Trophoblast cell (in vitro differentiated cells and primary cell): ENCODE data around the gene SAP30L.

Source experiments
- DNase-seq, 2 donors: peaks; one replicate each; pipeline ENCODE4 v3.0.0-alpha.2; 2016
- H2AFZ ChIP-seq: 2 replicates; pipeline ENCODE4 v1.6.1; 2013; ENCODE audit warnings: low read length, moderate library complexity, mild to moderate bottlenecking; ENCODE audit not compliant: insufficient read depth, poor library complexity
- H2AK5ac ChIP-seq: 2 replicates; pipeline ENCODE4 v1.6.1; 2013; ENCODE audit warnings: mild to moderate bottlenecking, low read length
- H2BK120ac ChIP-seq: 2 replicates; pipeline ENCODE4 v1.6.1; 2013; ENCODE audit warnings: low read length, mild to moderate bottlenecking, moderate library complexity; ENCODE audit not compliant: insufficient read depth, poor library complexity
- H2BK12ac ChIP-seq: 2 replicates; pipeline ENCODE4 v1.6.1; 2013; ENCODE audit warnings: mild to moderate bottlenecking, low read length, moderate library complexity
- H2BK5ac ChIP-seq: 2 replicates; pipeline ENCODE4 v1.6.1; 2013; ENCODE audit warnings: low read length, low read depth, moderate library complexity, mild to moderate bottlenecking; ENCODE audit not compliant: poor library complexity
- H3K14ac ChIP-seq: 2 replicates; pipeline ENCODE4 v1.6.1; 2013; ENCODE audit warnings: mild to moderate bottlenecking, low read length
- H3K18ac ChIP-seq: 2 replicates; pipeline ENCODE4 v1.6.1; 2013; ENCODE audit warnings: mild to moderate bottlenecking, low read length
- H3K23ac ChIP-seq: 2 replicates; pipeline ENCODE4 v1.6.1; 2013; ENCODE audit warnings: low read length
- H3K27ac ChIP-seq: 2 replicates; pipeline ENCODE4 v1.5.1; 2013; ENCODE audit warnings: low read depth, mild to moderate bottlenecking, inconsistent platforms, low read length, moderate library complexity
- H3K27me3 ChIP-seq: 2 replicates; pipeline ENCODE4 v1.6.1; 2013; ENCODE audit warnings: inconsistent platforms, mild to moderate bottlenecking, low read length, moderate library complexity; ENCODE audit not compliant: insufficient read depth
- H3K36me3 ChIP-seq, 2 experiments: 1 replicate in 1 of 2; 2 replicates in 1 of 2; pipeline ENCODE4 v1.6.1; 2013; ENCODE audit warnings: low read length in 2 of 2, mild to moderate bottlenecking in 2 of 2, moderate library complexity in 1 of 2; ENCODE audit not compliant: insufficient read depth in 2 of 2, control insufficient read depth in 1 of 2
- H3K4ac ChIP-seq: 2 replicates; pipeline ENCODE4 v1.6.1; 2013; ENCODE audit warnings: low read depth, mild to moderate bottlenecking, low read length, moderate library complexity
- H3K4me1 ChIP-seq, 2 experiments: 1 replicate in 1 of 2; 2 replicates in 1 of 2; pipeline ENCODE4 v1.6.1; 2013; ENCODE audit warnings: low read length in 2 of 2, mild to moderate bottlenecking in 2 of 2, moderate library complexity in 1 of 2; ENCODE audit not compliant: insufficient read depth in 2 of 2, control insufficient read depth in 1 of 2
- H3K4me2 ChIP-seq: 2 replicates; pipeline ENCODE4 v1.6.1; 2013; ENCODE audit warnings: inconsistent platforms, mild to moderate bottlenecking, low read length, moderate library complexity
- H3K4me3 ChIP-seq: 2 replicates; pipeline ENCODE4 v1.5.1; 2013; ENCODE audit warnings: mild to moderate bottlenecking, low read depth, low read length, inconsistent platforms
- H3K79me1 ChIP-seq: one replicate; pipeline ENCODE4 v1.6.1; 2013; ENCODE audit warnings: low read length
- H3K79me2 ChIP-seq: 2 replicates; pipeline ENCODE4 v1.6.1; 2013; ENCODE audit warnings: low read length, mild to moderate bottlenecking; ENCODE audit not compliant: control insufficient read depth, insufficient read depth, poor library complexity
- H3K9ac ChIP-seq: 2 replicates; pipeline ENCODE4 v1.6.1; 2013; ENCODE audit warnings: mild to moderate bottlenecking, low read length
- H3K9me3 ChIP-seq: 2 replicates; pipeline ENCODE4 v1.6.1; 2013; ENCODE audit warnings: low read depth, mild to moderate bottlenecking, control low read depth, inconsistent platforms, low read length; ENCODE audit not compliant: insufficient read depth
- H4K12ac ChIP-seq: 2 replicates; pipeline ENCODE4 v1.6.1; 2013; ENCODE audit warnings: low read depth, mild to moderate bottlenecking, low read length, moderate library complexity
- H4K8ac ChIP-seq: 2 replicates; pipeline ENCODE4 v1.6.1; 2013; ENCODE audit warnings: low read depth, mild to moderate bottlenecking, low read length, moderate library complexity
- H4K91ac ChIP-seq: one replicate; pipeline ENCODE4 v1.6.1; 2013; ENCODE audit warnings: low read depth, mild to moderate bottlenecking, low read length, moderate library complexity
- WGBS: extraction: QIAGEN DNeasy Blood & Tissue Kit; methylation state at CpG from one replicate; pipeline ENCODE4 v1.1.7; 2013; ENCODE audit warnings: missing lambda C conversion rate; ENCODE audit not compliant: insufficient read length, insufficient coverage; ENCODE audit errors: extremely low coverage; 5-methylcytosine and 5-hydroxymethylcytosine counted together

The SAP30L gene

GRCh38 chr5:154493274-154493673, 47.5 kb downstream of the SAP30L start:
- H4K12ac ChIP-seq: peak overlapping the region; percentile 66
- no CpG with 5 or more reads among the region's 29 CpGs for WGBS
- peak overlapping the region; percentile 18 for H3K4me3 ChIP-seq
- H4K91ac ChIP-seq: peak overlapping the region; percentile 98
- H3K79me1 ChIP-seq: peaks cover 18% of the 10 kb centered on the region
- H3K27ac ChIP-seq: peak overlapping the region; percentile 8
- H3K14ac ChIP-seq: peak overlapping the region; percentile 96
- peaks cover 9 to 12% of the 10 kb centered on the region in 2 experiments for H3K4me1 ChIP-seq
- peak overlapping the region; percentile 86 for H3K4ac ChIP-seq
- no peak overlapping the region for H3K23ac ChIP-seq
- no peaks in the 10 kb centered on the region for H3K36me3 ChIP-seq
- peaks cover 6% of the 10 kb centered on the region for H3K79me2 ChIP-seq
- H3K18ac ChIP-seq: peak overlapping the region; percentile 92
- H3K9me3 ChIP-seq: no peaks in the 10 kb centered on the region
- H3K4me2 ChIP-seq: no peak overlapping the region
- H3K9ac ChIP-seq: no peak overlapping the region
- H2BK120ac ChIP-seq: peak overlapping the region; percentile 95
- H2BK5ac ChIP-seq: peak overlapping the region; percentile 93
- no peaks in the 10 kb centered on the region for H3K27me3 ChIP-seq
- peak overlapping the region; percentile 76 for H4K8ac ChIP-seq
- DNase-seq: no peak
- peak overlapping the region; percentile 97 for H2BK12ac ChIP-seq
- peak overlapping the region; percentile 45 for H2AFZ ChIP-seq
- peak overlapping the region; percentile 99 for H2AK5ac ChIP-seq

DNA sequence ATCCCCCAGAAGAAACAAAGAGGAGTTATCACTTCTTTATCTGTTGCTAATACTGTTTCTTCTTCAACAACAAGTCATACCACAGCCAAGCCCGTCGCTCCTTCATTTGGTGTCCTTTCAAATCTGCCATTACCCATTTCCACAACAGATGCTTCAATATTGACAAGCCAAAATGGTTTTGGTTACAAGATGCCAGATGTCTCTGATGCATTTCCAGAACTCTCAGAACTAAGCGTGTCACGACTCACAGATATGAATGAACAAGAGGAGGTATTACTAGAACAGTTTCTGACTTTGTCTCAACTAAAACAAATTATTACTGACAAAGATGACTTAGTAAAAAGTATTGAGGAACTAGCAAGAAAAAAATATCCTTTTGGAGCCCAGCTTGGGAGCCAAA, 48.2 kb downstream of the SAP30L start:
- Histone ChIP-seq H3K9ac (no peak overlapping the region), H3K36me3 (no peaks in the 10 kb centered on the region), H3K4ac (no peak overlapping the region), H4K91ac (no peak overlapping the region), H3K27ac (no peak overlapping the region), H4K12ac (no peak overlapping the region), H3K23ac (no peak overlapping the region), H2BK5ac (no peak overlapping the region), H2AK5ac (no peak overlapping the region), H2AFZ (no peak overlapping the region), H3K4me1 (peaks cover 9 to 12% of the 10 kb centered on the region in 2 experiments), H2BK120ac (no peak overlapping the region), H3K79me1 (peaks cover 21% of the 10 kb centered on the region), H3K9me3 (no peaks in the 10 kb centered on the region), H3K4me2 (no peak overlapping the region), H3K27me3 (no peaks in the 10 kb centered on the region), H4K8ac (no peak overlapping the region), H3K18ac (no peak overlapping the region), H2BK12ac (peak overlapping the region; percentile 43), H3K14ac (no peak overlapping the region), H3K79me2 (peaks cover 6% of the 10 kb centered on the region), H3K4me3 (no peak overlapping the region)
- WGBS: no CpG with 5 or more reads among the region's 4 CpGs
- no peak for DNase-seq

- Histone ChIP-seq H4K91ac (peak overlapping the region; percentile 32), H3K27me3 (no peaks in the 10 kb centered on the region), H3K27ac (no peak overlapping the region), H3K79me2 (no peaks in the 10 kb centered on the region), H4K8ac (no peak overlapping the region), H3K9ac (no peak overlapping the region), H3K4me1 (peaks cover 4 to 5% of the 10 kb centered on the region in 2 experiments), H3K14ac (peak overlapping the region; percentile 53), H3K4me2 (no peak overlapping the region), H2BK12ac (peak overlapping the region; percentile 67), H2AFZ (no peak overlapping the region), H3K23ac (no peak overlapping the region), H3K9me3 (no peaks in the 10 kb centered on the region), H3K4ac (no peak overlapping the region), H2AK5ac (peak overlapping the region; percentile 44), H3K36me3 (no peaks in the 10 kb centered on the region), H4K12ac (no peak overlapping the region), H2BK120ac (peak overlapping the region; percentile 41), H2BK5ac (no peak overlapping the region), H3K4me3 (no peak overlapping the region), H3K18ac (no peak overlapping the region), H3K79me1 (peaks cover 5% of the 10 kb centered on the region)
- WGBS: no CpG with 5 or more reads among the region's 1 CpG
- no peak for DNase-seq
These were observed 52.8 kb downstream of the SAP30L start for GRCh38 chr5:154498591-154498990.

DNA sequence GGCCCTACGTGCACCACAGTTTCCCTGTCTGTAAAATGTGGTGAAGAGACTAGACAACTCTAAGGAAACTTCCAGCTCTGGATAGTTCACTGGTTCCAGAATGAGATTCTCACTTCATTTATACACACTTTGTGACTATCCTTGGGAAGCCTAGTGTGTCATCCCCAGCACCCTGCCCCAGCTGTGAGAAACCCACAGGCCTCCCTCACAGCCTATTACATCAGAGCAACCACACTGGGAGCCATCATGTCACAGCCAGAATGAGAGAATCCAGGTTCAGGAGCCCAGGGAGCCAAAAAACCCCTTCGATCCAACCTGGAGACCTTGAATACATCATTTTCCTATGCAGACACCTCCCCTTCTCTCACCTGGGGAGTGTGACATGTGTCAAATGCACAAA, 53.2 kb downstream of the SAP30L start:
- Histone ChIP-seq H3K4me1 (peaks cover 4 to 5% of the 10 kb centered on the region in 2 experiments), H3K79me2 (no peaks in the 10 kb centered on the region), H3K9me3 (no peaks in the 10 kb centered on the region), H3K9ac (no peak overlapping the region), H3K18ac (no peak overlapping the region), H2BK120ac (no peak overlapping the region), H3K14ac (no peak overlapping the region), H4K91ac (peak overlapping the region; percentile 32), H2AFZ (no peak overlapping the region), H3K27ac (no peak overlapping the region), H2BK5ac (no peak overlapping the region), H4K12ac (no peak overlapping the region), H3K27me3 (no peaks in the 10 kb centered on the region), H3K4me3 (no peak overlapping the region), H2AK5ac (peak overlapping the region; percentile 44), H3K79me1 (peaks cover 4% of the 10 kb centered on the region), H3K4ac (no peak overlapping the region), H2BK12ac (peak overlapping the region; percentile 67), H3K23ac (no peak overlapping the region), H4K8ac (no peak overlapping the region), H3K36me3 (no peaks in the 10 kb centered on the region), H3K4me2 (no peak overlapping the region)
- WGBS: no CpG with 5 or more reads among the region's 2 CpGs
- no peak for DNase-seq
